Lower leg skin (tissue), 4 donors: Measurements from ENCODE around the gene COX6B2. TPM values are rescaled to one million over a fixed set of nuclear protein-coding genes. Genes with fewer than 3 reads are reported as not detected.

Experiments
- DNase-seq, 2 donors: peaks; one replicate each; pipeline ENCODE4 v3.0.0-alpha.2; 2019; ENCODE audit warnings: low spot score in 2 of 2
- H3K4me3 ChIP-seq: fragments of 200-600 bp; sonication (generic); 2 replicates; pipeline ENCODE4 v1.5.1; 2017; ENCODE audit warnings: mild to moderate bottlenecking, low read depth; ENCODE audit not compliant: poor library complexity, severe bottlenecking
- POLR2A ChIP-seq, 2 donors: fragments of 450-650 bp; IDR thresholded peaks; one replicate each; pipeline ENCODE4 v1.6.1; 2016 to 2017; ENCODE audit warnings: antibody characterized with exemption in 2 of 2, mild to moderate bottlenecking in 1 of 2, moderate library complexity in 1 of 2
- WGBS, 2 donors: methylation state at CpG; one replicate each; pipeline ENCODE4 v1.1.5; 2018; 5-methylcytosine and 5-hydroxymethylcytosine counted together
- intact Hi-C: fragments of 100-400 bp; cut with DNase I; formaldehyde crosslinking; loops from one replicate; pipeline ENCODE4 v1.15.0; 2023; ENCODE audit warnings: low total_unique reads
- total RNA-seq, 4 donors: library from RNA; depleted of rRNA; stranded (reverse); fragments of >200 nt; gene quantifications; one replicate each; pipeline ENCODE4 v1.1.0, GENCODE V29; 2016
- TF ChIP-seq, protein P1 (sequence below), 3 donors: fragments of 450-650 bp; IDR thresholded peaks; one replicate each; pipeline ENCODE4 v1.5.1; 2016; ENCODE audit warnings: antibody characterized with exemption in 3 of 3, mild to moderate bottlenecking in 3 of 3, moderate library complexity in 2 of 3

Gene COX6B2
- total RNA-seq, 4 donors from 2014 or later: 0.42 to 1.1 (median 0.49) TPM; not detected in 1

- 86 to 90% methylated on average over 16 to 19 of the region's 19 CpGs for whole genome bisulfite sequencing, 2 donors
- intact Hi-C loops: no loop called here
- TF ChIP-seq, protein P1, sequence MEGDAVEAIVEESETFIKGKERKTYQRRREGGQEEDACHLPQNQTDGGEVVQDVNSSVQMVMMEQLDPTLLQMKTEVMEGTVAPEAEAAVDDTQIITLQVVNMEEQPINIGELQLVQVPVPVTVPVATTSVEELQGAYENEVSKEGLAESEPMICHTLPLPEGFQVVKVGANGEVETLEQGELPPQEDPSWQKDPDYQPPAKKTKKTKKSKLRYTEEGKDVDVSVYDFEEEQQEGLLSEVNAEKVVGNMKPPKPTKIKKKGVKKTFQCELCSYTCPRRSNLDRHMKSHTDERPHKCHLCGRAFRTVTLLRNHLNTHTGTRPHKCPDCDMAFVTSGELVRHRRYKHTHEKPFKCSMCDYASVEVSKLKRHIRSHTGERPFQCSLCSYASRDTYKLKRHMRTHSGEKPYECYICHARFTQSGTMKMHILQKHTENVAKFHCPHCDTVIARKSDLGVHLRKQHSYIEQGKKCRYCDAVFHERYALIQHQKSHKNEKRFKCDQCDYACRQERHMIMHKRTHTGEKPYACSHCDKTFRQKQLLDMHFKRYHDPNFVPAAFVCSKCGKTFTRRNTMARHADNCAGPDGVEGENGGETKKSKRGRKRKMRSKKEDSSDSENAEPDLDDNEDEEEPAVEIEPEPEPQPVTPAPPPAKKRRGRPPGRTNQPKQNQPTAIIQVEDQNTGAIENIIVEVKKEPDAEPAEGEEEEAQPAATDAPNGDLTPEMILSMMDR (IDR thresholded peaks at IDR 0.05): no peak
- no peak for TF ChIP-seq POLR2A (IDR thresholded peaks at IDR 0.05)
- no peak for DNase-seq
- no peak overlapping the region for H3K4me3 ChIP-seq
Observed at GRCh38 chr19:55358493-55358892, 4.0 kb upstream of the COX6B2 start.

- DNase-seq: no peak
- WGBS, 2 donors: 16 to 17% methylated on average over 12 to 13 of the region's 13 CpGs
- no peak overlapping the region for H3K4me3 ChIP-seq
- no peak for TF ChIP-seq POLR2A (IDR thresholded peaks at IDR 0.05)
- TF ChIP-seq, protein P1 (IDR thresholded peaks at IDR 0.05): no peak
- intact Hi-C loops: no loop called here
Observed at GRCh38 chr19:55355213-55355821, 798 bp upstream of the COX6B2 start.

GRCh38 chr19:55353803-55354697, 469 bp downstream of the COX6B2 start:
- TF ChIP-seq, protein P1 (IDR thresholded peaks at IDR 0.05): no peak
- TF ChIP-seq POLR2A (IDR thresholded peaks at IDR 0.05): no peak
- no peak for DNase-seq
- no peak overlapping the region for H3K4me3 ChIP-seq
- intact Hi-C loops: no loop called here
- WGBS, 2 donors: 1 to 3% methylated on average over 26 to 39 of the region's 72 CpGs

DNA sequence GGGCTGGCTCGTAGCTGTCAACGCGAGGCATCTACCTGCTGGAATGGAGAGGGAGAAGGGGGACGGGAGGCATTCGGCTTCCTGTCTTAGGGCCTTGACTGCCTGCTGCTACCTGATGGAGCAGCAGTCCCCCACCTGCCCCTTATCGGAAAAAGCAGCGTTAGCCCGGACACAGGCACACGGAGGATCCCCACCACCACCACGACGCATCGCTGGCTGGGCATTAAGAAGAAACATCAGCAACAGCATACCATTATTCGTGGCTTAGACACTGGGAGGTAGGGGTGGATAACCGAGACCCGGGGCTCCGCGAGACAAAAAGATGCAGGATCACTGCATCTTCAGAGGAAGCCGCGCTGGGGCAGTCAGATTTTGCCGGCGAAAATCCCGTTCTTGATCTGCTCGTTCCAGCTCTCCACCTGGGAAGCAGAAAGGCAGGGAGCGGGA, 1.1 kb downstream of the COX6B2 start:
- no peak overlapping the region for H3K4me3 ChIP-seq
- TF ChIP-seq, protein P1 (IDR thresholded peaks at IDR 0.05): no peak
- no peak for TF ChIP-seq POLR2A (IDR thresholded peaks at IDR 0.05)
- no peak for DNase-seq
- WGBS, 2 donors: 5 to 15% methylated on average over 23 to 24 of the region's 24 CpGs
- intact Hi-C loops: no loop called here

DNA sequence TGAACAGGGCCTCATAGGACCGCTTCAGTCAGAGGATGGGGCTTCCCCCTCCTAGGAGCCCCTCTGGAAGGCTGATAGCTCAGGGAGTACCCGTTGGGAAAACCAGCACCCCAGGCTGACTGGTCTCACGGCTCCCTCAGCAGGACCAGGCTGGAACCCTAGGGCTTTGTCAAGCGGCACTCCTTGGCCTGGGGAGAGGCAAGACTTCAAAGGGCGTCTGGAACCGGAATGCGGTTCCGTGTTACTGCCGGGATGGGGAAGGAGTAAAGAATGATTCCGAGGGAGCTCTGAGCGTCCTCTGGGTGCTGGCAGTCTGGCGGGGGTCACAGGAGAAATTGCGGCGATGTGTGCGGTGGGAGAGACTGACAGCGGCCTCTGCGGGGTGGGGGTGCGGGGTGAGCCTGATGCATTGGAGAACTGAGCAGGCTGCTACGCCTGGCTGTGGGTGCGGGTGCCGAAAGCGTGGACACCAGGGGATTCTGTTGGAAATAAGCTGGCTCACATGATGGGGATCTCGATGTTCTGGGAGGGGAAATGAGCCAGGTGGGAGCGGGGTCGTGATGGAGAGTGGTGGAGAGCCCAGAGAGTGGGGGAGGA, 1.9 kb downstream of the COX6B2 start:
- H3K4me3 ChIP-seq: no peak overlapping the region
- WGBS, 2 donors: 71 to 75% methylated on average over 23 to 25 of the region's 25 CpGs

More for the DNA sequence above, 1.9 kb downstream of the COX6B2 start:
- DNase-seq: no peak
- intact Hi-C loops: no loop called here
- TF ChIP-seq, protein P1 (IDR thresholded peaks at IDR 0.05): no peak
- no peak for TF ChIP-seq POLR2A (IDR thresholded peaks at IDR 0.05)
